K562 (cell line): Measurements from ENCODE around the gene SDE2.

Experiments
- FOS ChIP-seq: IDR thresholded peaks from 3 replicates; pipeline ENCODE4 v1.6.1; 2011; ENCODE audit not compliant: insufficient read length; ENCODE audit errors: extremely low read depth
- NKRF ChIP-seq: fragments of 450-650 bp; IDR thresholded peaks from 2 replicates; pipeline ENCODE4 v1.6.1; 2016; ENCODE audit warnings: borderline replicate concordance
- RB1 ChIP-seq: fragments of 450-650 bp; IDR thresholded peaks from 2 replicates; pipeline ENCODE4 v1.6.1; 2017; ENCODE audit warnings: low read depth, mild to moderate bottlenecking
- RERE ChIP-seq: sonication (generic); formaldehyde crosslinking; IDR thresholded peaks from 2 replicates; pipeline ENCODE4 v1.8.0; 2023; ENCODE audit warnings: missing genetic modification reagents, mild to moderate bottlenecking, borderline replicate concordance
- ZBTB34 ChIP-seq: fragments of 250-450 bp; sonication (Bioruptor Pico); IDR thresholded peaks from 2 replicates; pipeline ENCODE4 v1.8.0; 2021; ENCODE audit warnings: mild to moderate bottlenecking, moderate library complexity
- TF ChIP-seq, protein P1 (sequence below): fragments of 450-650 bp; IDR thresholded peaks from 2 replicates; pipeline ENCODE4 v1.6.1; 2016; ENCODE audit warnings: missing biosample characterization, missing genetic modification characterization
- TF ChIP-seq, protein P2 (sequence below), 2 experiments: fragments of 450-650 bp; conservative IDR thresholded peaks; 2 replicates each; pipeline ENCODE4 v1.6.1; 2017; ENCODE audit warnings: mild to moderate bottlenecking in 2 of 2, moderate library complexity in 2 of 2

DNA sequence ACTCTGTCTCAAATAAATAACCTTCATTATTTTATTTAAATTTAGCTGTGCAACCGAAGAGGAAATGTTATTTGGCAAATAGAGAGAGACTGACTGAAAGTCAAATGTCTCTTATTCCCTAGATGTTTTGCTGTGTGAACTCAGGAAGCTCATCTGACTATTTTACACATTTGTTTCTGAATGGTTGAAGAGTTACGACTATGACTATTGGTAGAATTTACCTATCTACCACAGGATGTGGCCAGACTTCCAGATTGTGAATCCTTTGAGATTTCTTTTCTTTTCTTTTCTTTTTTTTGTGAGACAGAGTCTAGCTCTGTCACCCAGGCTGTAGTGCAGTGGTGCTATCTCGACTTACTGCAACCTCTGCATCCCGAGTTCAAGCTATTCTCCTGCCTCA lies 5.3 kb upstream of the SDE2 start:
- TF ChIP-seq ZBTB34 (no peak), RB1 (no peak), RERE (no peak), NKRF (no peak), FOS (no peak)
- TF ChIP-seq, protein P1, sequence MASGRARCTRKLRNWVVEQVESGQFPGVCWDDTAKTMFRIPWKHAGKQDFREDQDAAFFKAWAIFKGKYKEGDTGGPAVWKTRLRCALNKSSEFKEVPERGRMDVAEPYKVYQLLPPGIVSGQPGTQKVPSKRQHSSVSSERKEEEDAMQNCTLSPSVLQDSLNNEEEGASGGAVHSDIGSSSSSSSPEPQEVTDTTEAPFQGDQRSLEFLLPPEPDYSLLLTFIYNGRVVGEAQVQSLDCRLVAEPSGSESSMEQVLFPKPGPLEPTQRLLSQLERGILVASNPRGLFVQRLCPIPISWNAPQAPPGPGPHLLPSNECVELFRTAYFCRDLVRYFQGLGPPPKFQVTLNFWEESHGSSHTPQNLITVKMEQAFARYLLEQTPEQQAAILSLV (tag), result no peak
- TF ChIP-seq, protein P2, sequence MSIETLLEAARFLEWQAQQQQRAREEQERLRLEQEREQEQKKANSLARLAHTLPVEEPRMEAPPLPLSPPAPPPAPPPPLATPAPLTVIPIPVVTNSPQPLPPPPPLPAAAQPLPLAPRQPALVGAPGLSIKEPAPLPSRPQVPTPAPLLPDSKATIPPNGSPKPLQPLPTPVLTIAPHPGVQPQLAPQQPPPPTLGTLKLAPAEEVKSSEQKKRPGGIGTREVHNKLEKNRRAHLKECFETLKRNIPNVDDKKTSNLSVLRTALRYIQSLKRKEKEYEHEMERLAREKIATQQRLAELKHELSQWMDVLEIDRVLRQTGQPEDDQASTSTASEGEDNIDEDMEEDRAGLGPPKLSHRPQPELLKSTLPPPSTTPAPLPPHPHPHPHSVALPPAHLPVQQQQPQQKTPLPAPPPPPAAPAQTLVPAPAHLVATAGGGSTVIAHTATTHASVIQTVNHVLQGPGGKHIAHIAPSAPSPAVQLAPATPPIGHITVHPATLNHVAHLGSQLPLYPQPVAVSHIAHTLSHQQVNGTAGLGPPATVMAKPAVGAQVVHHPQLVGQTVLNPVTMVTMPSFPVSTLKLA (conservative IDR thresholded peaks at IDR 0.05), result no peak
